BLaER1 treated with 17β-estradiol and CSF1 and Interleukin-3, amounts not matched to agents 10 nM and 100 nM (cell line): ENCODE results near the gene DCDC2B.

Experiments used
- H3K27ac ChIP-seq, 11 experiments: shearing (Covaris generic); formaldehyde crosslinking; 2 replicates each; pipeline ENCODE4 v1.8.1; 2022
- H3K27me3 ChIP-seq, 11 experiments: shearing (Covaris generic); formaldehyde crosslinking; 2 replicates each; pipeline ENCODE4 v1.8.1; 2022
- H3K36me3 ChIP-seq, 11 experiments: shearing (Covaris generic); formaldehyde crosslinking; 2 replicates each; pipeline ENCODE4 v1.8.1; 2022
- H3K4me1 ChIP-seq, 10 experiments: shearing (Covaris generic); formaldehyde crosslinking; 2 replicates each; pipeline ENCODE4 v1.8.1; 2022
- H3K4me2 ChIP-seq, 11 experiments: shearing (Covaris generic); formaldehyde crosslinking; 2 replicates each; pipeline ENCODE4 v1.8.1; 2022
- H3K4me3 ChIP-seq, 10 experiments: shearing (Covaris generic); formaldehyde crosslinking; 2 replicates each; pipeline ENCODE4 v1.8.1; 2022
- H3K9ac ChIP-seq, 11 experiments: shearing (Covaris generic); formaldehyde crosslinking; 2 replicates each; pipeline ENCODE4 v1.8.1; 2022
- H3K9me3 ChIP-seq, 11 experiments: shearing (Covaris generic); formaldehyde crosslinking; replicated peaks in 1 of 11; 2 replicates each; pipeline ENCODE4 v1.8.1; 2022
- H4K20me1 ChIP-seq, 11 experiments: shearing (Covaris generic); formaldehyde crosslinking; 2 replicates each; pipeline ENCODE4 v1.8.1; 2022
- Cebpa-rat ChIP-seq, 11 experiments: shearing (Covaris generic); IDR thresholded peaks; 2 replicates each; pipeline ENCODE4 v1.8.1; 2022

DCDC2B gene

GRCh38 chr1:32199043-32199716 lies 9.7 kb upstream of the DCDC2B start:
- H3K9ac ChIP-seq: peak overlapping the region in 5 of 11 experiments; percentile 70 to 79 (median 78); a peak in 5 of 22 replicates
- H3K4me2 ChIP-seq: peak overlapping the region; percentile 91 to 98 (median 95)
- TF ChIP-seq Cebpa-rat (IDR thresholded peaks at IDR 0.05): no peak
- H3K9me3 ChIP-seq: no peaks in the 10 kb centered on the region
- peak overlapping the region in 5 of 11 experiments; percentile 63 to 73 (median 68); a peak in 4 of 22 replicates for H3K27ac ChIP-seq
- peaks cover 41 to 53% (median 45%) of the 10 kb centered on the region in 11 experiments for H3K36me3 ChIP-seq
- no peaks in the 10 kb centered on the region for H3K27me3 ChIP-seq
- peaks cover 22 to 68% (median 60%) of the 10 kb centered on the region in 10 experiments for H3K4me1 ChIP-seq
- no peak overlapping the region for H3K4me3 ChIP-seq
- peaks cover 13 to 59% (median 49%) of the 10 kb centered on the region in 11 experiments; a peak in 21 of 22 replicates for H4K20me1 ChIP-seq

DNA sequence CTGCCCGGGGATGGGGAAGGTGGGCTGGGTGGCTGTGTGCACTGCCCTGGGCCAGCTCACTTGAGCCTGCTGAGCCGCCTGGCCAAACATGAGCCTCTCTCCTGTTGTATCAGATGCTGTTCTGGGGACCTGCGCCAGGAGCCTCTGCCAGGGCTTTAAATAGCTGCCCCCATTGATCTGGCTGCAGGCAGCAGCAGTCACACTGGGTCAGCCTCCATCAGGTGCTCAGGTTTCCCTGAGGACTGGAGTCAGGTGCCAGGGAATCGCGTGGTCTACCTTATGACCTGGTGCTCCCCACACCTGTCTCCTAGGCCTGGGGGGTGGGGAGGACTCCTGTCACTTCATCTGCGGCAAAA lies 9.2 kb upstream of the DCDC2B start:
- peak overlapping the region; percentile 91 to 98 (median 95) for H3K4me2 ChIP-seq
- H3K27me3 ChIP-seq: no peaks in the 10 kb centered on the region
- peak overlapping the region in 6 of 10 experiments; percentile 61 to 73 (median 70); a peak in 9 of 20 replicates for H3K4me3 ChIP-seq
- H3K36me3 ChIP-seq: peaks cover 36 to 51% (median 40%) of the 10 kb centered on the region in 11 experiments
- TF ChIP-seq Cebpa-rat (IDR thresholded peaks at IDR 0.05): no peak
- peak overlapping the region in 6 of 11 experiments; percentile 63 to 73 (median 69); a peak in 9 of 22 replicates for H3K27ac ChIP-seq
- H4K20me1 ChIP-seq: peaks cover 8 to 54% (median 44%) of the 10 kb centered on the region in 11 experiments; a peak in 21 of 22 replicates
- peaks cover 22 to 64% (median 58%) of the 10 kb centered on the region in 10 experiments for H3K4me1 ChIP-seq
- H3K9me3 ChIP-seq: no peaks in the 10 kb centered on the region
- peak overlapping the region in 9 of 11 experiments; percentile 63 to 79 (median 75); a peak in 12 of 22 replicates for H3K9ac ChIP-seq

GRCh38 chr1:32200226-32201010 lies 8.5 kb upstream of the DCDC2B start, which contains the start of gene CCDC28B:
TSS of gene CCDC28B (plus strand) at chr1:32200595. CDS start at chr1:32201936, 1,341 bp downstream.
- no peaks in the 10 kb centered on the region for H3K27me3 ChIP-seq
- H4K20me1 ChIP-seq: peaks cover 1 to 47% (median 36%) of the 10 kb centered on the region in 11 experiments; a peak in 21 of 22 replicates
- peak within 1 kb of the TSS; percentile 91 to 98 (median 95) for H3K4me2 ChIP-seq
- H3K4me1 ChIP-seq: peaks cover 27 to 63% (median 56%) of the 10 kb centered on the region in 10 experiments
- H3K4me3 ChIP-seq: peak within 1 kb of the TSS; percentile 54 to 73 (median 70)
- TF ChIP-seq Cebpa-rat (IDR thresholded peaks at IDR 0.05): no peak
- no peaks in the 10 kb centered on the region for H3K9me3 ChIP-seq
- H3K9ac ChIP-seq: peak within 1 kb of the TSS; percentile 52 to 79 (median 75); a peak in 21 of 22 replicates
- peaks cover 28 to 44% (median 33%) of the 10 kb centered on the region in 11 experiments for H3K36me3 ChIP-seq
- peak within 1 kb of the TSS in 10 of 11 experiments; percentile 53 to 73 (median 67); a peak in 20 of 22 replicates for H3K27ac ChIP-seq

DNA sequence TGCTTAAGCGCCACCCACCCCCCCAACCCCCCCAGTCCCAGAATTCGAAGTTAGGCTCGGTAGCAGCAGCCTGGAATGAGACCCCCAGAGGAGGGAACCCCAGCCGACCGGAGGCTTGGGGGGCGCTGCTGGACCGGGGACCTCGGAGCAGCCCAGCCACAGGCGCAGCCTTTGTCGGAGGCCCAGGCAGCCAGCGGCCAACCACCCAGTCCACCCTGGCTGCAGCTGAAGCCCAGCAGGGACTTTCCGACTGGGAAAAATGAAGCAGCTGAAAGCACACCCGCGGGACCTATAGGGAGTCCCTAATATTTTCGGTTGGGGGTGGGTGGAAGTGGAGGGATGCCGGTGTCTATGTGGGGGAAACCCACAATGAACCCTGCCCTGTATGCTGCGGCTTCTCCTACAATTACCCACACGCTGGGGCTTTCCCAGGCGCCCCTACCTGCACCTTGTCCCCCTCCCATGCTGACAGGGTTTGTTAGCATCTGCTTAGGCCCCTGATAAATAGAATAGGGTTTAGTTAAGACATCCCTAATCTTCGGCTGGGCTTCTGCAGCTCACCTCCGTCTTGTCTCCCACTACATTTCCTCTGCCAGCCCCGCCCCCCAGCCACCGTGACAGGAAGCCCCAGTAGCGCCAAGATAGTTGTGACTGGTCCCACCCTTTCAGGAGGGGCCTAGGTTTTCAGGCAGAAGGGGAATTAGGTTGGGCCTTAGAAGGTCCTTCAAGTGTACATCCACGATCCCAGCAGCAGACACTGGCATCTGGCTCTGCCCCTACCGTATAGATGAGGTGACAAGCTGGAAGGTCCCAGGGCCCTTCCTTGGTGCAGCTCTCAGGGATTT lies 7.7 kb upstream of the DCDC2B start:
- Histone ChIP-seq H3K4me3 (peak overlapping the region; percentile 54 to 73 (median 70)), H3K9ac (peak overlapping the region; percentile 20 to 79 (median 75); a peak in 19 of 22 replicates), H3K4me2 (peak overlapping the region; percentile 91 to 98 (median 95))

GRCh38 chr1:32204943-32205361 lies 3.9 kb upstream of the DCDC2B start:
- Histone ChIP-seq H4K20me1 (peaks cover 0 to 2% (median 0%) of the 10 kb centered on the region in 11 experiments; a peak in 6 of 22 replicates), H3K36me3 (peaks cover 0 to 21% (median 7%) of the 10 kb centered on the region in 11 experiments; a peak in 7 of 22 replicates), H3K9ac (peak overlapping the region; percentile 79 to 92 (median 85); a peak in 21 of 22 replicates), H3K27me3 (no peaks in the 10 kb centered on the region), H3K4me1 (peaks cover 45 to 73% (median 60%) of the 10 kb centered on the region in 10 experiments), H3K27ac (peak overlapping the region in 10 of 11 experiments; percentile 64 to 81 (median 75); a peak in 9 of 22 replicates), H3K4me3 (peak overlapping the region; percentile 66 to 88 (median 78)), H3K4me2 (peak overlapping the region; percentile 90 to 100 (median 99)), H3K9me3 (no peaks in the 10 kb centered on the region)
- no peak for TF ChIP-seq Cebpa-rat (IDR thresholded peaks at IDR 0.05)

More for the DNA sequence above, 7.7 kb upstream of the DCDC2B start:
- H3K9me3 ChIP-seq: no peaks in the 10 kb centered on the region
- peaks cover 0 to 39% (median 28%) of the 10 kb centered on the region in 11 experiments; a peak in 20 of 22 replicates for H4K20me1 ChIP-seq
- peaks cover 33 to 62% (median 54%) of the 10 kb centered on the region in 10 experiments for H3K4me1 ChIP-seq
- peaks cover 20 to 36% (median 25%) of the 10 kb centered on the region in 11 experiments for H3K36me3 ChIP-seq
- no peaks in the 10 kb centered on the region for H3K27me3 ChIP-seq
- TF ChIP-seq Cebpa-rat (IDR thresholded peaks at IDR 0.05): no peak
- H3K27ac ChIP-seq: peak overlapping the region in 9 of 11 experiments; percentile 58 to 73 (median 68); a peak in 18 of 22 replicates

DNA sequence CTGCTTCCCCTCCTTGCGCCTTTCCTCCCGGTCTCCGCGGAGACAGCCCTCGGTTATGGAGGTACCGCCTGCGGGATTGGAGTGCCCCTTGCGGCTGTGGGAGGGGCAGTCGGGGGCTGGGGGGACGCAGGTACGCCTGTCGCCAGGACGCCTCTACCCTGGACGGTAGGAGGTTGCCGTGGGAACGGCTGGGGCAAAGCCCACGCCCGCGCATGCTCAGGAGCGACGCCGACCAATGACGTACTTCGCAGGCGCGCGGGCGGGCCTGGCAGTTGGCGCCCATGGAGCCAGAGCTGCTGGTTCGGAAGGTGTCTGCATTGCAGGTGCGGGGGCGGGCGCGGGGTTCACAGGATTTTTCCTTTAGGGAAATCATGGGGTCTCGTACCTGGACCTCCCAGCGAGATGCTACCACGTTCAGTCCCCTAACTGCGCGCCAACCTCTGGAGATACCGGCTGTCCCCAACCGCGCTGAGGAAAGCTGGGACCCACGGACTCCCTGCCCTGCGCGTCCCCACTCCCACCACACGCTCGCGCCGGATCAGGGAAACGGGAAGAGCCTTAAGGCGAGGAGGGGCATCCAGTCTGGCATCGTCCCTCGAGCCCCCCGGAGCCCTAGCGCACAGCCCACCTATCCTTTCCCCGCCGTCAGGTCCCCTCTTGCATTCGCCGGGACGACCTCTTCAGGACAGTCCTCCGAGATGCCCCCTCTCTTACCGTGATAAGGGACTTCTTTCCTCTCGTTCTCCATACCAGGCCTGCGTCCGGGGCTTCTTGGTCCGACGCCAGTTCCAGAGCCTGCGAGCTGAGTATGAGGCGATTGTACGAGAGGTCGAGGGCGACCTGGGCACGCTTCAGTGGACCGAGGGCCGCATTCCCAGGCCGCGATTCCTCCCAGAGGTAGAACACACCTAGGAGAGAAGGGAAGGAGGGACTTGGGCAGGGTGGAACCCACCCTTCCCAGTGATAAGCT lies 3.2 kb upstream of the DCDC2B start, which contains the start of gene IQCC:
Gene IQCC (plus strand): TSS at position 271 of the 970 bp plus-strand sequence. CDS start 11 bp downstream, at position 282.
- Histone ChIP-seq H3K9me3 (no peaks in the 10 kb centered on the region), H3K9ac (peak within 1 kb of the TSS; percentile 79 to 92 (median 85)), H3K4me2 (peak within 1 kb of the TSS; percentile 90 to 100 (median 99)), H3K27ac (peak within 1 kb of the TSS; percentile 38 to 81 (median 75); a peak in 21 of 22 replicates), H3K27me3 (no peaks in the 10 kb centered on the region), H3K4me3 (peak within 1 kb of the TSS; percentile 66 to 88 (median 78)), H3K36me3 (peaks cover 0 to 21% (median 7%) of the 10 kb centered on the region in 11 experiments; a peak in 7 of 22 replicates), H4K20me1 (no peaks in the 10 kb centered on the region), H3K4me1 (peaks cover 41 to 69% (median 53%) of the 10 kb centered on the region in 10 experiments)
- TF ChIP-seq Cebpa-rat (IDR thresholded peaks at IDR 0.05): no peak

- H4K20me1 ChIP-seq: no peaks in the 10 kb centered on the region; a peak in 1 of 22 replicates
- no peaks in the 10 kb centered on the region for H3K9me3 ChIP-seq
- H3K27ac ChIP-seq: peak overlapping the region in 2 of 11 experiments; percentile 1 to 28; a peak in 2 of 22 replicates
- H3K36me3 ChIP-seq: peaks cover 0 to 23% (median 7%) of the 10 kb centered on the region in 11 experiments; a peak in 8 of 22 replicates
- no peak for TF ChIP-seq Cebpa-rat (IDR thresholded peaks at IDR 0.05)
- H3K4me1 ChIP-seq: peaks cover 26 to 43% (median 33%) of the 10 kb centered on the region in 10 experiments
- H3K27me3 ChIP-seq: no peaks in the 10 kb centered on the region
- no peak overlapping the region for H3K4me3 ChIP-seq
- H3K9ac ChIP-seq: no peak overlapping the region
- peak overlapping the region in 10 of 11 experiments; percentile 14 to 54 (median 30); a peak in 15 of 22 replicates for H3K4me2 ChIP-seq
Measured at GRCh38 chr1:32208469-32208868, 420 bp upstream of the DCDC2B start.
